ENCODE results near the gene MREG. TPM values are rescaled to one million over a fixed set of nuclear protein-coding genes. Genes with fewer than 3 reads are reported as not detected.

Gene MREG
- total RNA-seq, 1 donor from 2014 or later = 19.1 TPM

DNA sequence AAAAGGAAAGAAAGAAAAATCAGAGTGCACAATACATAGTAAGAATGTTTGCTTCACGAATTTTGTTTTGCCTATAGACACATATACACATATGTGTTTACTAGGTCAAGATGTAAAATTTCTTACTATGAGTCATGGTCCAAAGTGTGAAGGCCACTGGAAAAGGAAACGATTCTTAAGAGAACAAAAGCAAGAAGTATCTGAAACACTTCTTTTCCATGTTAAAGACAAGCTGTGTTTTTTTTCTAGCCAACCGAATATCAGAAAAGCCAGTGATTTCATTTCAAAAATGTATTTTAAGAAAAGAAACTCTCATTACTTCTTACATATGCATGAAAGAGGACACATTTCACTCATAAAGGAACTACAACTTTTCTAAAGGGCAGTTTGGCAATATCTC lies 43.4 kb upstream of the MREG start:
- H3K4me2 ChIP-seq = no peak overlapping the region
- no peaks in the 10 kb centered on the region for H3K9me3 ChIP-seq (ENCODE audit: low read depth)
- no peaks in the 10 kb centered on the region for H3K27me3 ChIP-seq
- H3K27me3 Mint-ChIP-seq (ENCODE audit: insufficient read depth, low read depth) = no peaks in the 10 kb centered on the region
- no peak overlapping the region for H3K27ac ChIP-seq
- H3K4me3 Mint-ChIP-seq = no peak overlapping the region
- H3K9me3 Mint-ChIP-seq = no peaks in the 10 kb centered on the region
- peaks cover 10% of the 10 kb centered on the region for H3K36me3 ChIP-seq
- H3K79me2 ChIP-seq (ENCODE audit: low read depth) = no peaks in the 10 kb centered on the region
- H3K36me3 Mint-ChIP-seq = peaks cover 7% of the 10 kb centered on the region
- no peaks in the 10 kb centered on the region for H3F3A ChIP-seq (ENCODE audit: low read depth)
- H3K9ac ChIP-seq = no peak overlapping the region
- no peak overlapping the region for H3K4me3 ChIP-seq
- H4K20me1 ChIP-seq (ENCODE audit: low read depth) = no peaks in the 10 kb centered on the region
- H2AFZ ChIP-seq (replicated peaks) = no peak overlapping the region
- DNase-seq (ENCODE audit: low spot score) = no peak
- no peaks in the 10 kb centered on the region for H3K4me1 Mint-ChIP-seq
- no peaks in the 10 kb centered on the region for H3K4me1 ChIP-seq
- H3K27ac Mint-ChIP-seq = no peak overlapping the region
- TF ChIP-seq EZH2 (IDR thresholded peaks at IDR 0.05) (no peak), EZH2phosphoT487 (IDR thresholded peaks at IDR 0.05) (no peak)
- TF ChIP-seq, protein P1, sequence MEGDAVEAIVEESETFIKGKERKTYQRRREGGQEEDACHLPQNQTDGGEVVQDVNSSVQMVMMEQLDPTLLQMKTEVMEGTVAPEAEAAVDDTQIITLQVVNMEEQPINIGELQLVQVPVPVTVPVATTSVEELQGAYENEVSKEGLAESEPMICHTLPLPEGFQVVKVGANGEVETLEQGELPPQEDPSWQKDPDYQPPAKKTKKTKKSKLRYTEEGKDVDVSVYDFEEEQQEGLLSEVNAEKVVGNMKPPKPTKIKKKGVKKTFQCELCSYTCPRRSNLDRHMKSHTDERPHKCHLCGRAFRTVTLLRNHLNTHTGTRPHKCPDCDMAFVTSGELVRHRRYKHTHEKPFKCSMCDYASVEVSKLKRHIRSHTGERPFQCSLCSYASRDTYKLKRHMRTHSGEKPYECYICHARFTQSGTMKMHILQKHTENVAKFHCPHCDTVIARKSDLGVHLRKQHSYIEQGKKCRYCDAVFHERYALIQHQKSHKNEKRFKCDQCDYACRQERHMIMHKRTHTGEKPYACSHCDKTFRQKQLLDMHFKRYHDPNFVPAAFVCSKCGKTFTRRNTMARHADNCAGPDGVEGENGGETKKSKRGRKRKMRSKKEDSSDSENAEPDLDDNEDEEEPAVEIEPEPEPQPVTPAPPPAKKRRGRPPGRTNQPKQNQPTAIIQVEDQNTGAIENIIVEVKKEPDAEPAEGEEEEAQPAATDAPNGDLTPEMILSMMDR (IDR thresholded peaks at IDR 0.05) = no peak

DNA sequence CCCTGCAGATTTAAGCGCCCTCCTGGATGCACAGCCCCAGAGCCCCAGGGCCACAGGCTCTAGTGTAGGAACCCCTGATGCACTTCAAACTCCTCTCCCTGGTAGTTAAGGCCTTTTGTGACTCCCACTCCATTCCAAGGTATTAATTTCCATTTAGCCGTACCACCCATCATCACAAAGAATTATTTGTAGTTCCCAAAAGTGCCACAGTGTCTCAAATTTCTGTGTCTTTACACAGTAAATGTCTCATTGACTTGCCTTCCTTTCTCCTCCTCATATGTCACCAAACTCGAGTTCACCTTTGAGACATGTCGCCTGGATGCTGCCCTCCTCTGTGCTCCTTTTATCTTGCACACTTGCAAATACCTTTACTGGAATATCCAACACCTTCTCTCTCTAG lies 42.3 kb upstream of the MREG start:
- TF ChIP-seq EZH2 (IDR thresholded peaks at IDR 0.05) = no peak
- TF ChIP-seq, protein P1 (IDR thresholded peaks at IDR 0.05) = no peak
- no peak for TF ChIP-seq EZH2phosphoT487 (IDR thresholded peaks at IDR 0.05)
- H3K36me3 ChIP-seq = peaks cover 6% of the 10 kb centered on the region
- Mint-ChIP-seq H3K4me1 (no peaks in the 10 kb centered on the region), H3K4me3 (no peak overlapping the region), H3K36me3 (peaks cover 7% of the 10 kb centered on the region), H3K27me3 (ENCODE audit: insufficient read depth, low read depth) (no peaks in the 10 kb centered on the region), H3K27ac (no peak overlapping the region), H3K9me3 (no peaks in the 10 kb centered on the region)
- H3K79me2 ChIP-seq (ENCODE audit: low read depth) = no peaks in the 10 kb centered on the region
- H3K4me3 ChIP-seq = no peak overlapping the region
- no peaks in the 10 kb centered on the region for H4K20me1 ChIP-seq (ENCODE audit: low read depth)
- H3K4me1 ChIP-seq = no peaks in the 10 kb centered on the region
- no peak overlapping the region for H2AFZ ChIP-seq (replicated peaks)
- H3K9me3 ChIP-seq (ENCODE audit: low read depth) = no peaks in the 10 kb centered on the region
- no peaks in the 10 kb centered on the region for H3K27me3 ChIP-seq
- H3K4me2 ChIP-seq = no peak overlapping the region
- no peak overlapping the region for H3K27ac ChIP-seq
- no peak overlapping the region for H3K9ac ChIP-seq
- no peaks in the 10 kb centered on the region for H3F3A ChIP-seq (ENCODE audit: low read depth)
- no peak for DNase-seq (ENCODE audit: low spot score)

DNA sequence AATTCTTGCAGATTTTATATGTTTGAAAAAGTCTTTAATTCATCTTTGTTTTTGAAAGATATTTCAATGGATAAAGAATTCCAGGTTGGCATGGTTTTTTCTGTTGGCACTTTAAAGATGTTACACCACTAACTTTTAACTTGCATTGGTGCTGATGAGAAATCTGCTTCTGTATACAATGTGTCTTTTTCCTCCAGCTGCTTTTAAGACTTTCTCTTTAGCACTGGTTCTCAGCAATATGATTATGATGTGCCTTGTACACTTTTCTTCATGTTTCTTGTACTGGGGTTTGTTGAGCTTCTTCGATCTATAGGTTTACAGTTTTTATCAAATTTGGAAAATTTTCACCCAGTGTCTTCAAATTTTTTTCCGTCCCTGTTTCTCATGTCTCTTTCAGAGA lies 39.1 kb upstream of the MREG start:
- Mint-ChIP-seq H3K9me3 (no peaks in the 10 kb centered on the region), H3K27me3 (ENCODE audit: insufficient read depth, low read depth) (no peaks in the 10 kb centered on the region), H3K4me1 (no peaks in the 10 kb centered on the region), H3K36me3 (peaks cover 12% of the 10 kb centered on the region), H3K4me3 (no peak overlapping the region), H3K27ac (no peak overlapping the region)
- Histone ChIP-seq H3F3A (ENCODE audit: low read depth) (no peaks in the 10 kb centered on the region), H3K79me2 (ENCODE audit: low read depth) (no peaks in the 10 kb centered on the region), H3K4me2 (no peak overlapping the region), H4K20me1 (ENCODE audit: low read depth) (no peaks in the 10 kb centered on the region), H3K9me3 (ENCODE audit: low read depth) (no peaks in the 10 kb centered on the region), H3K36me3 (peaks cover 2% of the 10 kb centered on the region), H3K4me3 (no peak overlapping the region), H3K27me3 (no peaks in the 10 kb centered on the region), H3K9ac (no peak overlapping the region), H3K27ac (no peak overlapping the region), H3K4me1 (no peaks in the 10 kb centered on the region), H2AFZ (replicated peaks) (no peak overlapping the region)
- no peak for DNase-seq (ENCODE audit: low spot score)
- no peak for TF ChIP-seq EZH2phosphoT487 (IDR thresholded peaks at IDR 0.05)

DNA sequence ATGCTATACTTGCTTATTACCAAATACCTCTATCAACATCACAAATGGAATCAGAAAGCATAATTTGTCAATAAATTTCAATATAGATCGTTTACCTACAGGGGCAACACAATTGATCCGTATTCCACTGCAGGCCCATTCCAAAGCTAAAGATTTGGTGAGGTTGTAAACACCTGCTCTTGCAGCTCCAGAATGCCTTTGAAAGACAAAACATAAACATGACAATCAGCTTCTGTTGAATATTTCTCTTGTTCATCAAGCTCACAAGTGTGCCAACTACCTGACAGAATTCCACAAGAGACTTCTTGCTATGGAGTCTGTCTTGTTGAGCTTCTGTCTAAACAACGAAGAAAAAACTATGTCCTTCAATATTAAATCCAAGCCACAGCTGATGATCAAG lies 38.0 kb upstream of the MREG start:
- no peaks in the 10 kb centered on the region for H3K27me3 ChIP-seq
- no peak for TF ChIP-seq EZH2 (IDR thresholded peaks at IDR 0.05)
- no peak for TF ChIP-seq EZH2phosphoT487 (IDR thresholded peaks at IDR 0.05)
- TF ChIP-seq, protein P1 (IDR thresholded peaks at IDR 0.05) = no peak
- H3K36me3 ChIP-seq = peaks cover 2% of the 10 kb centered on the region
- no peaks in the 10 kb centered on the region for H3K79me2 ChIP-seq (ENCODE audit: low read depth)
- no peak overlapping the region for H3K4me2 ChIP-seq
- H2AFZ ChIP-seq (replicated peaks) = no peak overlapping the region
- Mint-ChIP-seq H3K27ac (no peak overlapping the region), H3K9me3 (no peaks in the 10 kb centered on the region), H3K4me1 (no peaks in the 10 kb centered on the region), H3K27me3 (ENCODE audit: insufficient read depth, low read depth) (no peaks in the 10 kb centered on the region), H3K4me3 (no peak overlapping the region), H3K36me3 (peaks cover 12% of the 10 kb centered on the region)
- H3K9ac ChIP-seq = no peak overlapping the region
- H3F3A ChIP-seq (ENCODE audit: low read depth) = no peaks in the 10 kb centered on the region
- H3K27ac ChIP-seq = no peak overlapping the region
- no peak for DNase-seq (ENCODE audit: low spot score)
- H3K9me3 ChIP-seq (ENCODE audit: low read depth) = no peaks in the 10 kb centered on the region
- no peaks in the 10 kb centered on the region for H3K4me1 ChIP-seq
- H3K4me3 ChIP-seq = no peak overlapping the region
- no peaks in the 10 kb centered on the region for H4K20me1 ChIP-seq (ENCODE audit: low read depth)

Data from neural progenitor cell (in vitro differentiated cells).